Measurements from ENCODE around the gene KPRP. TPM values are rescaled to one million over a fixed set of nuclear protein-coding genes. Genes with fewer than 3 reads are reported as not detected.

Gene KPRP
- total RNA-seq, 1 donor from 2014 or later, result 1.2 TPM

DNA sequence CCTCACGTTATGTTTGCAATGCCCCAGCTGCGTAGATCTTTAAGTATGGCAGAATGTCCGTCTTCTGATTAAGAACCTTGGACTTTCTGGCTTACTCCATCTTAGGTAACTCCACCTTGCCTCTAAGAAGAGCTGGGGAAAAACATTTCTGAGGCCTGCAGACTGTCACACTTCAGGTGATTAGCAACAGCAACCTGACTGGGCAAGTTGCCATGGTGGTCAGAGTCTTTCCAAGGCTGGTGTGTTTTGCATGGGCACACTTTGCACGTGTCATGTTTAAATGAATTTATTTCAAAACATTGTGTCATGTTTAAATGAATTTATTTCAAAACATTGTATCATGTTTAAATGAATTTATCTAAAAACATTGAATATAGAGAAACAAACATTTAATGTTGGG lies 811 bp downstream of the KPRP start:
- Histone ChIP-seq H3K27me3 (no peaks in the 10 kb centered on the region), H3K9me3 (no peaks in the 10 kb centered on the region), H3K36me3 (no peaks in the 10 kb centered on the region), H3K4me1 (no peaks in the 10 kb centered on the region), H3K4me3 (no peak overlapping the region), H3K27ac (no peak overlapping the region)
- no peak for DNase-seq (ENCODE audit: extremely low spot score in 2 of 2)
- intact Hi-C loops (cut with DNase I), result no loop called here
- TF ChIP-seq POLR2A (IDR thresholded peaks at IDR 0.05) (no peak), POLR2AphosphoS5 (IDR thresholded peaks at IDR 0.05; ENCODE audit: insufficient read depth in 1 of 2, low read depth in 1 of 2) (no peak)
- TF ChIP-seq, protein P1, sequence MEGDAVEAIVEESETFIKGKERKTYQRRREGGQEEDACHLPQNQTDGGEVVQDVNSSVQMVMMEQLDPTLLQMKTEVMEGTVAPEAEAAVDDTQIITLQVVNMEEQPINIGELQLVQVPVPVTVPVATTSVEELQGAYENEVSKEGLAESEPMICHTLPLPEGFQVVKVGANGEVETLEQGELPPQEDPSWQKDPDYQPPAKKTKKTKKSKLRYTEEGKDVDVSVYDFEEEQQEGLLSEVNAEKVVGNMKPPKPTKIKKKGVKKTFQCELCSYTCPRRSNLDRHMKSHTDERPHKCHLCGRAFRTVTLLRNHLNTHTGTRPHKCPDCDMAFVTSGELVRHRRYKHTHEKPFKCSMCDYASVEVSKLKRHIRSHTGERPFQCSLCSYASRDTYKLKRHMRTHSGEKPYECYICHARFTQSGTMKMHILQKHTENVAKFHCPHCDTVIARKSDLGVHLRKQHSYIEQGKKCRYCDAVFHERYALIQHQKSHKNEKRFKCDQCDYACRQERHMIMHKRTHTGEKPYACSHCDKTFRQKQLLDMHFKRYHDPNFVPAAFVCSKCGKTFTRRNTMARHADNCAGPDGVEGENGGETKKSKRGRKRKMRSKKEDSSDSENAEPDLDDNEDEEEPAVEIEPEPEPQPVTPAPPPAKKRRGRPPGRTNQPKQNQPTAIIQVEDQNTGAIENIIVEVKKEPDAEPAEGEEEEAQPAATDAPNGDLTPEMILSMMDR (IDR thresholded peaks at IDR 0.05), result no peak

DNA sequence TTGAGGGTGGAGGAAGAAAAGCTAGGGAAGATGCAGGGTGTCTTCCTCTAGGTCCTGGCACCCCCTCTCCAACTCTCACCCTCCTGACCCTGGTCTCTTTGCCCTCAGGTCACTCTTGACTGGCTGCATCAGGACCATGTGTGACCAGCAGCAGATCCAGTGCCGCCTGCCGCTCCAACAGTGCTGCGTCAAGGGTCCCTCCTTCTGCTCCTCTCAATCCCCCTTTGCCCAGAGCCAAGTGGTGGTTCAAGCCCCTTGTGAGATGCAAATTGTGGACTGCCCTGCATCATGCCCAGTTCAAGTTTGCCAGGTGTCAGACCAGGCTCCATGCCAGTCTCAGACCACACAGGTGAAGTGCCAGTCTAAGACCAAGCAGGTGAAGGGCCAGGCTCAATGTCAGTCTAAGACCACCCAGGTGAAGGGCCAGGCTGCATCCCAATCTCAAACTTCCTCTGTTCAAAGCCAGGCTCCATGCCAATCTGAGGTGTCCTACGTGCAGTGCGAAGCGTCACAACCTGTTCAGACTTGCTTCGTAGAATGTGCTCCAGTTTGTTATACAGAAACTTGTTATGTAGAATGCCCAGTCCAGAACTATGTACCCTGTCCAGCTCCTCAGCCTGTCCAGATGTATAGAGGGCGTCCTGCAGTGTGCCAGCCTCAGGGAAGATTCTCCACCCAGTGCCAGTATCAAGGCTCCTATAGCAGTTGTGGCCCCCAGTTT lies 1.8 kb downstream of the KPRP start:
- Histone ChIP-seq H3K4me1 (no peaks in the 10 kb centered on the region), H3K27ac (no peak overlapping the region), H3K36me3 (no peaks in the 10 kb centered on the region), H3K27me3 (no peaks in the 10 kb centered on the region), H3K4me3 (no peak overlapping the region), H3K9me3 (no peaks in the 10 kb centered on the region)
- no peak for DNase-seq (ENCODE audit: extremely low spot score in 2 of 2)
- TF ChIP-seq POLR2AphosphoS5 (IDR thresholded peaks at IDR 0.05; ENCODE audit: insufficient read depth in 1 of 2, low read depth in 1 of 2), result no peak
- TF ChIP-seq, protein P1 (IDR thresholded peaks at IDR 0.05), result no peak
- no peak for TF ChIP-seq POLR2A (IDR thresholded peaks at IDR 0.05)
- intact Hi-C loops (cut with DNase I), result no loop called here

DNA sequence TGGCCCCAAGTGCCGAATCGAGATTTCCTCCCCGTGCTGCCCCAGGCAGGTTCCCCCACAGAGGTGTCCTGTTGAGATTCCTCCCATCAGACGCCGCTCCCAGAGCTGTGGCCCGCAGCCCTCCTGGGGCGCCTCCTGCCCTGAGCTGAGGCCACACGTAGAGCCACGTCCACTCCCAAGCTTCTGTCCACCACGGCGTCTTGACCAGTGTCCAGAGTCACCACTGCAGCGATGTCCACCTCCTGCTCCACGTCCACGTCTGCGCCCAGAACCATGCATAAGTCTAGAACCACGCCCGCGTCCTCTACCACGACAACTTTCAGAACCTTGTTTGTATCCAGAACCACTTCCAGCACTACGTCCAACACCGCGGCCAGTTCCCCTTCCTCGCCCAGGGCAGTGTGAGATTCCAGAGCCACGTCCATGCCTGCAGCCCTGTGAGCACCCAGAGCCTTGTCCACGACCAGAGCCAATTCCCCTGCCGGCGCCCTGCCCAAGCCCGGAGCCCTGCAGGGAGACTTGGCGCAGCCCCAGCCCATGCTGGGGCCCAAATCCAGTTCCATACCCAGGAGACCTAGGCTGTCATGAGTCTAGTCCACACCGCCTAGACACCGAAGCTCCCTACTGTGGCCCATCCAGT lies 2.8 kb downstream of the KPRP start:
- H3K27ac ChIP-seq, result no peak overlapping the region
- no peaks in the 10 kb centered on the region for H3K36me3 ChIP-seq
- intact Hi-C loops (cut with DNase I), result no loop called here
- H3K27me3 ChIP-seq, result no peaks in the 10 kb centered on the region
- H3K4me3 ChIP-seq, result no peak overlapping the region
- no peak for DNase-seq (ENCODE audit: extremely low spot score in 2 of 2)
- no peaks in the 10 kb centered on the region for H3K4me1 ChIP-seq
- TF ChIP-seq, protein P1 (IDR thresholded peaks at IDR 0.05), result no peak
- TF ChIP-seq POLR2A (IDR thresholded peaks at IDR 0.05) (no peak), POLR2AphosphoS5 (IDR thresholded peaks at IDR 0.05; ENCODE audit: insufficient read depth in 1 of 2, low read depth in 1 of 2) (no peak)
- H3K9me3 ChIP-seq, result no peaks in the 10 kb centered on the region

DNA sequence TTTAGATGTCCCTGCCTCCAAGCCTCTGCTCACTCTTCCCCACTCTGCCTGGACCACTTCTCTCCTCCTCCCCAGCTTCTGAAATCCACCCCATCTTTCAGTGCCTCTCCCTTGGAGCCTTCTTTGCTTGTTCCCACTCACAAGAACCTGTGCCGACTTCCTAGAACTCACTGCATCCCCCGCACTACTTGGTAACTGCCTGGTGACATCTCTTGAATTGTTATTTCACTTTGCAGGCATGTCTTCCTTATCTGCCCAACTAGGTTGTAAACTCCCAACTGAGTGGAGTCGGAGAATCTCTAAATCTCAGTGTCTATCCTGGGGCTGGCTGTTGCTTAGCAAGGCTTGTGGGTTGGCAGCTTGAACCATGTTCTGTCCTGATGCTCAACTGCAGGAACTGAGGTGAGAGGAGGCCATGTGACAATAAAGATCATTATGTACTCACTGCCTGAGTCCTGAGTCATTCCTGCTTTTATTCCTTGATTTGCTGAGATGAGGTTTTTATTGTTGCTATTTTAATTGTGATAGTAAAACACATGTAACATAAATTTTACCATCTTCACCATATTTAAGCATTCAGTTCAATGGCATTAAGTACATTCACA lies 3.9 kb downstream of the KPRP start:
- intact Hi-C loops (cut with DNase I), result no loop called here
- Histone ChIP-seq H3K27ac (no peak overlapping the region), H3K36me3 (no peaks in the 10 kb centered on the region), H3K4me1 (no peaks in the 10 kb centered on the region), H3K27me3 (no peaks in the 10 kb centered on the region), H3K4me3 (no peak overlapping the region), H3K9me3 (no peaks in the 10 kb centered on the region)
- DNase-seq (ENCODE audit: extremely low spot score in 2 of 2), result no peak
- TF ChIP-seq POLR2A (IDR thresholded peaks at IDR 0.05) (no peak), POLR2AphosphoS5 (IDR thresholded peaks at IDR 0.05; ENCODE audit: insufficient read depth in 1 of 2, low read depth in 1 of 2) (peak in 1 of 2 donors; percentile 34)

DNA sequence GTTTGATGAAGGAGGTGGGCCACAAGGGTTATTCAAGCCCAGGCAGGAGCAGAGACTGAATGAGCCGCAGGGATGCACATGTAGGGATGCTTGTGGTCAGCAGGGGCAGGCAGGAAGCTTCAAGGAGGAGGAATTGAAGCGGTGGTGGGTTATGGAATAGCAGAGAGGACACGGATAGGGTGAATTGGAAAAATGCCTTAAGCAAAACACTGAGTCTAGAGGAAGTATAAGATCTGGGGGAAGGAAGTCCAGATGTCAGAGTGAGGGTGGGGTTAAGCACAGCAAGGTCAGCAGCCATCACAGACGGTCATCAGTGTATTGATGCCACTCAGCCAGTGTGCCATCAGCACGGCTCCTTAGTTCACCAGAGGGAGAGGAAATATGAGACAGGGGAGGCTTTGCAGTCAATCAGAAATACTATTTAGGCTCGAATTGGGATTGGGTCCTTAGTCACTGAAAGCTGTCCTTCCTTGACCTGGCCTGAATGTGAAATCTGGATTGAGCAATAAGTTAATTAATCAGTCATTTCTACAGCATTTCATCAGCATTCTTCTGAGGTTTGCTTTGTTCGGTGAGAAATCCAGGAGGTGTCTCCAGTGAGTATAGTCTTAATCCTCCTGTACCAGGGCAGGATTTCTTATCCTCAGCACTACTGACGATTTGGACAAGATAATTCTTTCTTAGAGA lies 11.2 kb downstream of the KPRP start:
- Histone ChIP-seq H3K27me3 (no peaks in the 10 kb centered on the region), H3K9me3 (no peaks in the 10 kb centered on the region), H3K36me3 (no peaks in the 10 kb centered on the region), H3K4me1 (no peaks in the 10 kb centered on the region), H3K4me3 (no peak overlapping the region), H3K27ac (no peak overlapping the region)
- intact Hi-C loops (cut with DNase I), result no loop called here
- TF ChIP-seq POLR2AphosphoS5 (IDR thresholded peaks at IDR 0.05; ENCODE audit: insufficient read depth in 1 of 2, low read depth in 1 of 2) (no peak), POLR2A (IDR thresholded peaks at IDR 0.05) (no peak)
- TF ChIP-seq, protein P1 (IDR thresholded peaks at IDR 0.05), result no peak
- no peak for DNase-seq (ENCODE audit: extremely low spot score in 2 of 2)

All from vagina (tissue), 2 donors.